Gastrocnemius medialis (tissue), 4 donors: ENCODE data around the gene ISG20L2. TPM values are rescaled to one million over a fixed set of nuclear protein-coding genes. Genes with fewer than 3 reads are reported as not detected.

ENCODE experiments used
- ATAC-seq, 2 donors: fragments of 150-250 bp; one replicate each; pipeline ENCODE4 v1.9.1; 2016
- DNase-seq, 2 donors: peaks; one replicate each; pipeline ENCODE4 v3.0.0-alpha.2; 2019
- H3K27ac ChIP-seq, 4 donors: fragments of 200-600 bp; sonication (generic); 1 replicate in 1 of 4; 2 replicates in 3 of 4; pipeline ENCODE4 v1.5.1; 2016 to 2018; ENCODE audit warnings: mild to moderate bottlenecking in 2 of 4, moderate library complexity in 1 of 4
- H3K27me3 ChIP-seq, 3 donors: fragments of 200-600 bp; sonication (generic) in 2 of 3; 1 replicate in 1 of 3; 2 replicates in 2 of 3; pipeline versions ENCODE4 v1.5.1 to v1.6.0; 2016 to 2019; ENCODE audit warnings: mild to moderate bottlenecking in 1 of 3, moderate library complexity in 1 of 3
- H3K36me3 ChIP-seq, 2 donors: fragments of 200-600 bp; sonication (generic) in 1 of 2; one replicate each; pipeline ENCODE4 v1.5.1; 2017 to 2018
- H3K4me1 ChIP-seq, 2 donors: fragments of 200-600 bp; sonication (generic) in 1 of 2; one replicate each; pipeline ENCODE4 v1.5.1; 2016 to 2017; ENCODE audit warnings: mild to moderate bottlenecking in 2 of 2
- H3K4me3 ChIP-seq, 4 donors: fragments of 200-600 bp; sonication (generic) in 3 of 4; 1 replicate in 1 of 4; 2 replicates in 3 of 4; pipeline ENCODE4 v1.5.1; 2016 to 2019; ENCODE audit warnings: mild to moderate bottlenecking in 2 of 4
- H3K9me3 ChIP-seq, 3 donors: fragments of 200-600 bp; sonication (generic) in 2 of 3; 1 replicate in 1 of 3; 2 replicates in 2 of 3; pipeline ENCODE4 v1.5.1; 2016 to 2019
- POLR2A ChIP-seq, 2 donors: fragments of 450-650 bp; IDR thresholded peaks; one replicate each; pipeline ENCODE4 v1.6.1; 2017; ENCODE audit warnings: antibody characterized with exemption in 2 of 2, mild to moderate bottlenecking in 2 of 2, moderate library complexity in 2 of 2
- in situ Hi-C, 4 donors: fragments of 200-750 bp; cut with MboI; loops; one replicate each; pipeline versions ENCODE4 v1.15.0 to v1.8.0; 2017; ENCODE audit warnings: low sequenced_read_pairs in 4 of 4
- intact Hi-C: fragments of 100-400 bp; cut with DNase I; formaldehyde crosslinking; loops from one replicate; pipeline ENCODE4 v1.15.1; 2023; ENCODE audit warnings: low total_unique reads
- total RNA-seq, 4 donors: library from RNA; depleted of rRNA; stranded (reverse); fragments of >200 nt; gene quantifications; one replicate each; pipeline versions ENCODE4 v1.1.0 to v1.2.3, GENCODE V29; 2016
- TF ChIP-seq, protein P1 (sequence below), 5 experiments: fragments of 450-650 bp in 3 of 5; fragments of 200-600 bp in 2 of 5; sonication (generic) in 2 of 5; IDR thresholded peaks in 4 of 5; conservative IDR thresholded peaks in 1 of 5; 1 replicate in 4 of 5; 2 replicates in 1 of 5; pipeline ENCODE4 v1.5.1; 2016 to 2019; ENCODE audit warnings: antibody characterized with exemption in 5 of 5, mild to moderate bottlenecking in 3 of 5, moderate library complexity in 3 of 5

Gene ISG20L2
- total RNA-seq, 4 donors from 2014 or later = 9.5 to 16.4 (median 15.1) TPM

GRCh38 chr1:156676820-156677615 lies 51.5 kb downstream of the ISG20L2 start, which contains the start of gene NES:
Gene NES, minus strand, starts transcription at chr1:156677407. Its CDS starts 143 bp downstream, at chr1:156677264.
- intact Hi-C loops = loop anchor here (5.0 kb wide), 1 partner anchor 220 kb away; no protein-coding TSS in a partner anchor
- H3K27ac ChIP-seq = peak within 1 kb of the TSS; percentile 73 to 79 (median 77)
- H3K36me3 ChIP-seq = no peaks in the 10 kb centered on the region
- H3K27me3 ChIP-seq = no peaks in the 10 kb centered on the region
- TF ChIP-seq POLR2A (IDR thresholded peaks at IDR 0.05) = peak; percentile 29 to 55
- TF ChIP-seq, protein P1, sequence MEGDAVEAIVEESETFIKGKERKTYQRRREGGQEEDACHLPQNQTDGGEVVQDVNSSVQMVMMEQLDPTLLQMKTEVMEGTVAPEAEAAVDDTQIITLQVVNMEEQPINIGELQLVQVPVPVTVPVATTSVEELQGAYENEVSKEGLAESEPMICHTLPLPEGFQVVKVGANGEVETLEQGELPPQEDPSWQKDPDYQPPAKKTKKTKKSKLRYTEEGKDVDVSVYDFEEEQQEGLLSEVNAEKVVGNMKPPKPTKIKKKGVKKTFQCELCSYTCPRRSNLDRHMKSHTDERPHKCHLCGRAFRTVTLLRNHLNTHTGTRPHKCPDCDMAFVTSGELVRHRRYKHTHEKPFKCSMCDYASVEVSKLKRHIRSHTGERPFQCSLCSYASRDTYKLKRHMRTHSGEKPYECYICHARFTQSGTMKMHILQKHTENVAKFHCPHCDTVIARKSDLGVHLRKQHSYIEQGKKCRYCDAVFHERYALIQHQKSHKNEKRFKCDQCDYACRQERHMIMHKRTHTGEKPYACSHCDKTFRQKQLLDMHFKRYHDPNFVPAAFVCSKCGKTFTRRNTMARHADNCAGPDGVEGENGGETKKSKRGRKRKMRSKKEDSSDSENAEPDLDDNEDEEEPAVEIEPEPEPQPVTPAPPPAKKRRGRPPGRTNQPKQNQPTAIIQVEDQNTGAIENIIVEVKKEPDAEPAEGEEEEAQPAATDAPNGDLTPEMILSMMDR (IDR thresholded peaks at IDR 0.05 in 4 of 5, conservative IDR thresholded peaks at IDR 0.05 in 1 of 5) = no peak
- DNase-seq (no peak), ATAC-seq (peak; percentile 40 to 52)
- in situ Hi-C loops = loop anchor here in 2 of 4 donors (25.0 kb wide), 2 partner anchors 185 to 210 kb away; partner anchors contain the start of genes INSRR (in 1 of the 2), NTRK1 (in 1 of the 2) and PEAR1 (in 1 of the 2)
- peak within 1 kb of the TSS; percentile 54 to 64 (median 64) for H3K4me3 ChIP-seq
- H3K9me3 ChIP-seq = no peaks in the 10 kb centered on the region
- H3K4me1 ChIP-seq = peaks cover 25 to 45% of the 10 kb centered on the region in 2 donors

DNA sequence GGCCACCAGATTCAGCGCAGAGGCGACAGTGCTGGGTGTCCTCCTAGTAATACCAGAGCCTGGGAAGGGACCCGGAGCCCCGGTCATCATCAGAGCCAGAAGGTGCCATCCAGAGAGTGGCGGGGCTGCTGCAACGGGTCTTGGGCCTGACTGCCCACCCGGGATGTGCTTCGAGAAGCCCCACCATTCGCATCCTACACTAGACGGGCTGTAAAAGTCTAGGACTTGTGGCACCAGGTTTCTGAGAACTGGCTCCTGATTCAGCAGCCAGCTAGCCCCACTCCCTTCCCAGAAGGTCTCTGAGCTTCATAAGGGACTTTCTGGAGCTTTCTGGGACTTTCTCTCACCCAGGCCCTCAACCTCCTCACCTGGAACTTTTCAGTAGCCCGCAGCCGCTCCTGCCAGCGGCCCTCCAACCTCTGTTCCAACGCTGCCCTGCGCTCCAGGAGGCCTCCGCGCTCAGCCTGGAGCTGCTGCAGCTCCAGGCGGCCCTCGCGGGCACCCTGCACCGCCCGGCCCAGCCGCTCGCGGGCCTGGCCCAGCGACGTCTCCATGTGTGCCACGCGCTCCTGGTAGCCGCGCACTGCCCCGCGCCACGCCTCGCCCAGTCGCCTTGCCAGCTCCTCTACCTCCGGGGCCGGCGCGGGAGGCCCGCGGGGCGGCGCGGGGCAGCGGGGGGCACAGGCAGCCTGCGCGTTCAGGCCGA lies 52.3 kb downstream of the ISG20L2 start:
- ATAC-seq (peak; percentile 8 to 10), DNase-seq (no peak)
- Histone ChIP-seq H3K4me1 (peaks cover 28 to 45% of the 10 kb centered on the region in 2 donors), H3K4me3 (peak overlapping the region; percentile 54 to 64 (median 64)), H3K27ac (peak overlapping the region; percentile 73 to 79 (median 77)), H3K9me3 (no peaks in the 10 kb centered on the region), H3K36me3 (no peaks in the 10 kb centered on the region), H3K27me3 (no peaks in the 10 kb centered on the region)
- no peak for TF ChIP-seq POLR2A (IDR thresholded peaks at IDR 0.05)
- TF ChIP-seq, protein P1 (IDR thresholded peaks at IDR 0.05 in 4 of 5, conservative IDR thresholded peaks at IDR 0.05 in 1 of 5) = no peak
- in situ Hi-C loops (loop anchor here in 2 of 4 donors (25.0 kb wide), 2 partner anchors 186 to 211 kb away; partner anchors contain the start of genes INSRR (in 1 of the 2), NTRK1 (in 1 of the 2) and PEAR1 (in 1 of the 2)), intact Hi-C loops (loop anchor here (5.0 kb wide), 1 partner anchor 219 kb away; no protein-coding TSS in a partner anchor)

DNA sequence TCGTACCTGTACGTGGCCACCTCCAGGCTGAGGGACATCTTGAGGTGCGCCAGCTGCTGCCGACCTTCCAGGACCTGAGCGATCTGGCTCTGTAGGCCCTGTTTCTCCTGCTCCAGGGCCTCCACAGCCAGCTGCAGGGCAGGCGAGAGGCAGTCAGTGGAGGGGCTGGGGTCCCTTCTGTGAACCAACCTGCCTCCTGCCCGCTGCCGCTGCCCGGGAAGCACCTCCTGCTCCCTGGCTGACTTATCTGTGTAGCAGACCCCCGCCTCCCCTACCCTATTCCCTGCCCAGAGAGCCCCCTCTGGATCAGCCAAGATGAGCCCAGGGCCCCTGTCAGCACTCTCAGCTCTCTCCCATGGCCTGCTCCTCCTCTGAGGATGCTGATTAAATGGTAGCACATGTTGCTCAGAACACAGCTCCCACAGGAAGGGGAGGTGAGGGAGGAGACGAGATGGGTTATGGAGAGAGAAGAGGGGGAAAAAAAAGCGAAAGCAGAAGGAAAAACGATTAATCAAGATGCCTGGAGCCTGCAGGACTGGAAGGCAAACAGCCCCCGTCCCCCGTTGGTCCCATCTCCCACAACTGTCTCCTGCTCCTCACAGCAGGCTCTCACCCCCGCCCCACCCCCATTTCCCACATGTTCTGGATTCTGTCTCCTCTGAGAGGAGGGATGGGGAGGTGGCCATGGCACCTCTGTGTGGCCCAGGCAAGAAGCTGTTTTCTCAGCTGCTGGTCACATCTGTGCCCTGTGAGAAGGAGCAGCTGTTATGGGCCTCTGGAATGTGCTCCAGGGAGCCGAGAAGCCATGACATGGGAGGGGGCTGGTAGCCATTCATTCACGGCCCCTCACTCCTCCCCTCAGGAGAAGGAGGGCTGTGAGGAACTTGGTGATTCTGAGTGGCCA lies 53.1 kb downstream of the ISG20L2 start:
- Histone ChIP-seq H3K27ac (peak overlapping the region; percentile 73 to 79 (median 77)), H3K4me1 (peaks cover 33 to 51% of the 10 kb centered on the region in 2 donors), H3K9me3 (no peaks in the 10 kb centered on the region), H3K4me3 (peak overlapping the region; percentile 54 to 64 (median 64)), H3K27me3 (no peaks in the 10 kb centered on the region), H3K36me3 (no peaks in the 10 kb centered on the region)
- intact Hi-C loops = loop anchor here (5.0 kb wide), 1 partner anchor 218 kb away; no protein-coding TSS in a partner anchor
- in situ Hi-C loops = loop anchor here in 2 of 4 donors (25.0 kb wide), 2 partner anchors 187 to 212 kb away; partner anchors contain the start of genes INSRR (in 1 of the 2), NTRK1 (in 1 of the 2) and PEAR1 (in 1 of the 2)
- TF ChIP-seq, protein P1 (IDR thresholded peaks at IDR 0.05 in 4 of 5, conservative IDR thresholded peaks at IDR 0.05 in 1 of 5) = no peak
- TF ChIP-seq POLR2A (IDR thresholded peaks at IDR 0.05) = no peak
- DNase-seq = no peak
- ATAC-seq = no peak
